Measurements from ENCODE around the gene CCDC30.
"Not testable (repeated sequence)": the region's sequence is repeated elsewhere in the genome, so short reads cannot be mapped to it uniquely, and the experiment has no call there.

Gene CCDC30

GRCh38 chr1:42660907-42661500 lies 197.9 kb downstream of the CCDC30 start:
- DNase-seq = no peak

DNA sequence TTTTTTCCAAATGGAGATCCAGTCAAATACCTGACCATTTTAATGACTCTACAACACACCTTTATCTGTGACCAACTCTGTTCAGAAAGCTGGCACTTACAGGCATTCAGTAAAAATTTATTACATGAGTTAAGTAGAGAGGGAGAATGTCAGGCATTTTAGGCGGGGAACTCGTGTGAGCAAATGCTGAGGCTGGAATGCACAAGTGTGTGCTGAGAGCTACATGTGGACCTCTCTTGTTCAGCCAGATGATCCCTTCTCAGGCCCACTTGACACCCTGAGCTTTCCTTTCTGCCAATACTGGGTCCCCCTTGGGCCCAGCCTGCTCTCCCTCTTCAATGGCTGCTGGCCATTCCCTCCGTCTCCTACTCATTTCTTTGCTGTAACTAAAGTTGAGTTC lies 206.8 kb downstream of the CCDC30 start:
- DNase-seq = no peak

- DNase-seq = no peak
Observed at GRCh38 chr1:42670425-42670824, 207.3 kb downstream of the CCDC30 start.

DNA sequence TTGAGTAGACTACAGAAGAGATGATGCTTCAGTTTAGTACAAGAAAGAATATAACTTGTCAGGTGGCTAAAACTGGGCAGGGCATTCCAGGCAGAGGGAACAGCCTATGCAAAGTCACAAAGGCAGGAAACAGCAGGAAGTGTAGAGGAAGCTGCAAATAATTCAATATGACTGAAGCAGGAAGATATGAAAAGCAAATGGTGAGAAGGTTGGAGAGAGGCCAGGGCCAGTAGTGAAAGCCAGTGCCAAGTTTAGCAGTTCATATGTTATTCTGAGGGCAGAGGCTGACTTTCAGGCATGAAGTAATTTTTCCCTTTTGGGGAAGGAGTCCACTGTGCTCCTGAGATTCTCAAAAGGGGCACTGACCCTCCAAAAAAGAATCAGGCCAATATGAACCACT lies 211.1 kb downstream of the CCDC30 start:
- DNase-seq = no peak

- no peak for DNase-seq
Observed at GRCh38 chr1:42674682-42675081, 211.6 kb downstream of the CCDC30 start.

GRCh38 chr1:42675467-42675866 lies 212.4 kb downstream of the CCDC30 start:
- no peak for DNase-seq

DNA sequence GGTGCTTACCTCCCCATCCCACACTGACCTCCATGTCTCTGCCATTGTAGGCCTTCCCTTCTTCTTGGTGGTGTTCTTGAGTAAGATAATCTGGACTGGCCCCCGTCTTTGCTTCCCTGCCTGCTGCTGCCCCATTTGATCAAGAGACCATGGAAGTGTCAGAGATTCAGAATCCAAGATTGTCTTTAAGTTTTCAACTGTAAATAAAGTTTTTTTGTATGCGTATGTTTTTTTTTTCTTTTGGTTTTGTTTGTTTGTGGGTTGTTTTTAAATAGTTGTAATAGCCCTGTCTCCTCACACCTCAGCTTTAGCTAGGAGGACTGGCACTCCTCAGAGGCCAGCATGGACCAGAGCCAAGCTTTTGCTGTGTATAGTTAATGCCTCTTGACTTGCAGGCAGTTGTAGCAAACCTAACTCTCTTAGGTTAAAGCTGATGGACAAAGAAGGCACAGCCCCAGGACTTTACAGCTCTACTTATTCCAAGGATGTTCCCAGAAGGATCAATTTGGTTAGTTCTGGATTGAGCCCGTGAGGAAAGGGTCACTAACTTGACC lies 213.5 kb downstream of the CCDC30 start:
- no peak for DNase-seq

- DNase-seq = no peak
Observed at GRCh38 chr1:42679364-42679983, 216.4 kb downstream of the CCDC30 start.

- DNase-seq = no peak
Observed at GRCh38 chr1:42680055-42680454, 217.0 kb downstream of the CCDC30 start.

GRCh38 chr1:42680921-42681683 lies 218.0 kb downstream of the CCDC30 start:
- no peak for DNase-seq

- peak; percentile 96 for DNase-seq
Observed at GRCh38 chr1:42681741-42682483, 218.8 kb downstream of the CCDC30 start, which contains the start of gene YBX1. Gene YBX1 (plus strand): TSS chr1:42682418. CDS start chr1:42682566, 148 bp downstream.

DNA sequence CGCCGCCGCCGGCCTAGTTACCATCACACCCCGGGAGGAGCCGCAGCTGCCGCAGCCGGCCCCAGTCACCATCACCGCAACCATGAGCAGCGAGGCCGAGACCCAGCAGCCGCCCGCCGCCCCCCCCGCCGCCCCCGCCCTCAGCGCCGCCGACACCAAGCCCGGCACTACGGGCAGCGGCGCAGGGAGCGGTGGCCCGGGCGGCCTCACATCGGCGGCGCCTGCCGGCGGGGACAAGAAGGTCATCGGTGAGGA lies 219.3 kb downstream of the CCDC30 start:
- DNase-seq = not testable (repeated sequence)

DNA sequence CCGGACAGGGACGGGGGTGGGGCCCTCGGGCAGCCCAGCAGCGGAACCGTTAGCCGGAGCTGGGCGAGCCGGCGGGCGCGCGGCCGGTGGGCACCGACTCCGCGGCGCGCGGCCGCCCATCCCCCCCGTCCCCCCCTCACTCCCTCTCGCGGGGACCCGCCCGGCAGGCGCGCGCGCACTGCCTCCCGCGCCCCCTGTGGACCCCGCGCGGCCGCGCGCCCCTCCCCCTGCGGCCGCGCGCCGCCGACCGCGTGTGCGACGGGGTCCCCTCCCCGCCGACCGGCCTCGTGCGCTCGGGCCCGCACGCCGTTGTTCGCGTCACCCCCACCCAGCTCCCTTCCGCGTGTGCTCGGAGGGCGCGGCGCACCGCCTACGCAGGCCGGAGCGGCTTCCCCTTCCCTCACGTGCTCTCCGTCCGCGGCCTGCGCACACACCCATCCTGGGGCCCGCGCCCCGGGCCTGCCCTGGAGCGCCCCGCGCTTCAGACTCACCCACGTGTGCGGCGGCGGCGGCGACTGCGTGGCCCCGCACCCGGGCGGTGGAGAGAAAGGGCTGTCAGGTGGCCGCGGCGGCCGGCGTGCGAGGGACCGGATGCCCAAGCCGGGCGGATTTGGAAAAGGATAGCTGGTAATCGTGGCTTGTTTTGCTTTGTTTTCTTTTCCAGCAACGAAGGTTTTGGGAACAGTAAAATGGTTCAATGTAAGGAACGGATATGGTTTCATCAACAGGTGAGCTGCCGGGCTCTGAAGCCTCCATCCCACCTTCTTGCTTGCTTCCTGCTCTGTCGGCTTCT lies 219.8 kb downstream of the CCDC30 start:
- DNase-seq = peak; percentile 78

DNA sequence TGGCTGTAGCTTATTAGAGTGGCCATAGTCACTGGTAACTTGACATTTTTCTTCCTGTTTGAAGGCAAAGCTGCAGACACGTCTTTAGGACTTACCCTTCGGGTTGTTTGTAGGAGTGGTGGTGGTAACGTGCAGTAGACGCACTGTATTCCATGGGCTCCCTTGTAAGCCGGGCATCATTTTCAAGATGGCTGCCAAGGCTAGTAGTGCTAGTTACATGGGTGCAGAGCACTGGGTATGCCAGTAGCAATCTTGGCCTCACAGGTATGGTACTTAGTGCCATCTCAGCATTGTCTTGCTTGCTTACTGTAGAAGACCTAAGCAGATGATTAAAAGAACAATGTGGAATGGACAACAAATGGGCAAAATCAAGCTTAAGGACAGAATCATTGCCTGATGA lies 221.1 kb downstream of the CCDC30 start:
- DNase-seq = no peak

DNA sequence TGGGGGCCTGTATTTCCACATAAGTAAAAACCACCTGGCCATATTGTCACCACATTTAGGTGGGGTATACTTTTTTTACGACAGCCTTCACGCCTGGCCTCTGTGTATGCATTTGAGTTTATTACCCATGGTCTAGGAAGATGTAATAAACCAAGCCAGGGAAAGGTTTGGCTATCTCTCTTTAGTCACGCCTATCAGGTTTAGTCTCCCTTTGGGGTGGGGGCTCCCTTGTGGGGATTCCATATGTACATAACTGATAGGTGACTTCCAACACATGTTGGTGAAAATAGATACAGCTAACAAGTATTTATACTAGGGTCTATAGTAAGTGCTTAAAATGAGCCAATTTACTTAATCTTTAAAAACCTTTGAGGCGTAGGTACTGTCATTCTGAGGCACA lies 223.3 kb downstream of the CCDC30 start:
- no peak for DNase-seq

DNA sequence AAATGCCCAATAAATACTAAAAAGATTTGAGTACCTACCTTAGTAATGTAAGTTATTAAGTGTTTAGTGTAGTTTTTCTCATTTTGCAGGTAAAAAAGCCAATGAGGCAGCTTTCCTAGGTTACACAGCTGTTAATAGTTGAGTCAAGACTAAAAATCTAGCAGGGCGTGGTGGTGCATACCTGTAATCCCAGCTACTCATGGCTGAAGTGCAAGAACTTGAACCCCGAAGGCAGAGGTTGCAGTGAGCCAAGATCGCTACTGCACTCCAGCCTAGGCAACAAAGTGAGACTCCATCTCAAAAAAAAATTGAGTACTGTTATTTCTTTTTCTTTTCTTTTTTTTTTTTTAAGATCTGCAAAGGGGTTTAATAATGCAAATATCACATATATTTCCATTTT lies 226.8 kb downstream of the CCDC30 start:
- no peak for DNase-seq

- DNase-seq = no peak
Observed at GRCh38 chr1:42690477-42691156, 227.5 kb downstream of the CCDC30 start.

GRCh38 chr1:42691157-42691498 lies 228.0 kb downstream of the CCDC30 start:
- DNase-seq = no peak

- no peak for DNase-seq
Observed at GRCh38 chr1:42692461-42692860, 229.4 kb downstream of the CCDC30 start.

DNA sequence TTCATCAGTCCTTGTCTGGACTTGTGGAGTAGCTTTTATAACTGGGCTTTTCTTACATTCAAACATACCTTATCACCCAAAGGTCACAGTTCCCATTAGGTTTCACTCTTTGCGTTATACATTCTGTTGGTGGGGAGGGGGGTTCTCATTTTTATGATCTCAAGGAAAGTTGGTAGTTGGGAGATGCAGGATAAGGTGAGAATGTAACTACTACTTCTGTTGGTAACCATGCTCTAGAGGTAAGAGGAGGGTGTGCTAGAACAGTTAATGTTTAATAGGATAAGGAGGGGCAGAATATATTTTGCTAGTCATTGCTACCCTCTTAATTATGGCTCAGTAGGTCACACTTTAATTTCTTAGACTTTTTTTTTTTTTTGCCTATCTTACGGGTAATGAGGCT lies 229.8 kb downstream of the CCDC30 start:
- DNase-seq = no peak

GRCh38 chr1:42698081-42698813 lies 235.2 kb downstream of the CCDC30 start:
- no peak for DNase-seq
